CD4-positive, alpha-beta T cell (primary cell): ENCODE data around the gene ERGIC2. TPM values are rescaled to one million over a fixed set of nuclear protein-coding genes. Genes with fewer than 3 reads are reported as not detected.

ENCODE experiments used
- ATAC-seq: fragments of 200-7000 bp; cut with Tn5 transposase; one replicate; pipeline ENCODE4 v1.10.0; 2022; ENCODE audit warnings: mild to moderate bottlenecking; ENCODE audit not compliant: poor library complexity
- CTCF ChIA-PET: fragments of 350-600 bp; sonication (Branson Sonifier 250); formaldehyde crosslinking; loops from one replicate; lab custom pipeline; 2021; ENCODE audit warnings: antibody characterized with exemption, inconsistent platforms; lab: Charles Lee
- POLR2A ChIA-PET: fragments of 350-600 bp; sonication (Branson Sonifier 250); formaldehyde crosslinking; loops from one replicate; lab custom pipeline; 2021; ENCODE audit warnings: antibody characterized with exemption, inconsistent platforms; lab: Charles Lee
- DNase-seq, 14 experiments: peaks; one replicate each; pipeline ENCODE4 v3.0.0-alpha.2; 2013 to 2020; ENCODE audit warnings: mixed read lengths in 2 of 14
- H3K27ac ChIP-seq, 2 donors: one replicate each; pipeline versions ENCODE4 v1.5.1 to v1.7.0; 2013; ENCODE audit warnings: low read length in 2 of 2, low read depth in 1 of 2, mild to moderate bottlenecking in 1 of 2
- H3K27me3 ChIP-seq, 2 experiments: 1 replicate in 1 of 2; 2 replicates in 1 of 2; pipeline versions ENCODE4 v1.6.1 to v1.7.0; 2013; ENCODE audit warnings: low read length in 2 of 2, control low read depth in 1 of 2, mild to moderate bottlenecking in 1 of 2, moderate library complexity in 1 of 2; ENCODE audit not compliant: insufficient read depth in 2 of 2, control insufficient read depth in 1 of 2
- H3K36me3 ChIP-seq: one replicate; pipeline ENCODE4 v1.6.1; 2013; ENCODE audit warnings: low read length, control low read depth; ENCODE audit not compliant: insufficient read depth
- H3K4me1 ChIP-seq: one replicate; pipeline ENCODE4 v1.6.1; 2013; ENCODE audit warnings: low read length, control low read depth; ENCODE audit not compliant: insufficient read depth
- H3K4me3 ChIP-seq: one replicate; pipeline ENCODE4 v1.5.1; 2013; ENCODE audit warnings: mild to moderate bottlenecking, low read length, moderate library complexity
- H3K9me3 ChIP-seq, 2 experiments: 1 replicate in 1 of 2; 2 replicates in 1 of 2; pipeline versions ENCODE4 v1.6.1 to v1.7.0; 2013; ENCODE audit warnings: low read length in 2 of 2, mild to moderate bottlenecking in 2 of 2, control low read depth in 1 of 2, moderate library complexity in 1 of 2; ENCODE audit not compliant: control insufficient read depth in 1 of 2, insufficient read depth in 1 of 2
- H3K27ac Mint-ChIP-seq: one replicate; pipeline ENCODE4 v1.8.0; 2020; ENCODE audit warnings: mixed read lengths
- H3K27me3 Mint-ChIP-seq: one replicate; pipeline ENCODE4 v1.8.0; 2021; ENCODE audit warnings: mixed read lengths
- H3K36me3 Mint-ChIP-seq: one replicate; pipeline ENCODE4 v1.8.0; 2021; ENCODE audit warnings: low read depth, mixed read lengths
- H3K4me1 Mint-ChIP-seq: one replicate; pipeline ENCODE4 v1.8.0; 2021; ENCODE audit warnings: low read depth, mixed read lengths
- H3K4me3 Mint-ChIP-seq: one replicate; pipeline ENCODE4 v1.8.0; 2020; ENCODE audit warnings: mild to moderate bottlenecking, mixed read lengths
- H3K9me3 Mint-ChIP-seq: one replicate; pipeline ENCODE4 v1.8.0; 2020; ENCODE audit warnings: mixed read lengths
- CTCF ChIP-seq: fragments of 200-600 bp; IDR thresholded peaks from one replicate; pipeline ENCODE4 v1.8.0; 2022; ENCODE audit warnings: antibody characterized with exemption, mild to moderate bottlenecking
- intact Hi-C, 2 experiments: fragments of 100-400 bp; cut with DNase I in 1 of 2; cut with micrococcal nuclease in 1 of 2; formaldehyde crosslinking; loops; one replicate each; pipeline versions ENCODE4 v1.15.1 to v1.9.0; 2023 to 2025; cut with DNase I, micrococcal nuclease
- total RNA-seq, 174 experiments: library from RNA in 2 of 174; stranded (reverse) in 2 of 174; gene quantifications; one replicate each; pipeline ENCODE4 v1.2.3 and lab custom pipeline; 2021 to 2026

ERGIC2 gene
- total RNA-seq, 2 experiments from 2014 or later = 29.4 to 32.1 TPM

DNA sequence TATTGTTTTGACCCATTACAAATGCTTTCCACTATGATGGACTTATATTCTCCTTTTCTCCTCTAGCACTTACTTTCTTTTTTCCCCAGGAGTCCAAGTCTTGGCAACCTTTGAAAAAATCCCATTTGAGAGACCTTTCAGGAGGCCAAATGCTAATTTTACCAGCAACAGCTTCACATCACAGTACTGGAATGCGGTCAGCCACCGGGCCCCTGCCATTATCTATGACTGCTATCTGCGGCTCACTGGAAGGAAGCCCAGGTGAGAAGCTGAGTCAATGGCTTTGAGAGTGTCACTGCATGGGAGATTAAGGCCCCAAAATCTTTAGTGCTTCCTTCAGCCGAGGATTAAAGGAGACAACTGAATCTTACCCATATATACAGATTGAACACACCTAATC is 64.2 kb downstream of the ERGIC2 start:
- TF ChIP-seq CTCF = no peak
- intact Hi-C loops = loop anchor here (1.0 to 10.0 kb wide), 4 partner anchors 198 to 1582 kb away; no protein-coding TSS in a partner anchor
- H3K4me3 Mint-ChIP-seq = no peak overlapping the region
- peaks cover 7% of the 10 kb centered on the region for H3K36me3 ChIP-seq
- H3K4me3 ChIP-seq = no peak overlapping the region
- POLR2A ChIA-PET = no interaction called here
- no peaks in the 10 kb centered on the region for H3K9me3 ChIP-seq
- no peaks in the 10 kb centered on the region for H3K27me3 ChIP-seq
- CTCF ChIA-PET = interaction anchor here (1.8 to 3.3 kb wide), 2 partner anchors 236 to 244 kb away, joined by 4 to 42 read pairs; no protein-coding TSS in a partner anchor
- H3K27ac Mint-ChIP-seq = no peak overlapping the region
- H3K27me3 Mint-ChIP-seq = no peaks in the 10 kb centered on the region
- H3K4me1 ChIP-seq = peaks cover 4% of the 10 kb centered on the region
- peaks cover 12% of the 10 kb centered on the region for H3K36me3 Mint-ChIP-seq
- ATAC-seq = no peak
- H3K4me1 Mint-ChIP-seq = peaks cover 10% of the 10 kb centered on the region
- H3K27ac ChIP-seq = no peak overlapping the region
- DNase-seq = no peak
- no peaks in the 10 kb centered on the region for H3K9me3 Mint-ChIP-seq

DNA sequence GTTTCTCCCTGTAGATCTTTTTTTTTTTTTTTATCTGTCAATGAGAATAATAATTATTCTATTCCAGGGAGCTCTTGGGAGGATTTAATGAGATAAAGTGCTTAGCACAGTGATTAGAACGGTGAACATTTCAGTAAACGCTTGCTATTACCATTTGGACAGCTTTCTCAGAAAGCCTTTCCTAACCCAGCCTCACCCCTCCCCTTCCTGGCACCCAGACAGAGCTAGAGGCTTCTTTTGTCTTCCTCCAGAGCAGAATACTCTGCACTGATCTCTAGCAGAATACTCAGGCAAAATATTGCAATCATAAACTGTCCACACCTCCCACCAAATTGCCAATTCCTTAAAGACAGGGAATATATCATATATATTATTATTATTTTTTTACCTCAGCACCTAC is 66.6 kb downstream of the ERGIC2 start:
- Mint-ChIP-seq H3K9me3 (no peaks in the 10 kb centered on the region), H3K36me3 (no peaks in the 10 kb centered on the region), H3K27me3 (no peaks in the 10 kb centered on the region), H3K4me3 (no peak overlapping the region), H3K4me1 (peaks cover 10% of the 10 kb centered on the region), H3K27ac (no peak overlapping the region)
- ATAC-seq (no peak), DNase-seq (no peak)
- intact Hi-C loops = loop anchor here (2.0 to 10.0 kb wide), 4 partner anchors 113 to 1580 kb away; no protein-coding TSS in a partner anchor
- Histone ChIP-seq H3K27me3 (no peaks in the 10 kb centered on the region), H3K9me3 (no peaks in the 10 kb centered on the region), H3K4me1 (peaks cover 4% of the 10 kb centered on the region), H3K36me3 (peaks cover 3% of the 10 kb centered on the region), H3K27ac (no peak overlapping the region), H3K4me3 (no peak overlapping the region)
- no peak for TF ChIP-seq CTCF
- POLR2A ChIA-PET = no interaction called here
- CTCF ChIA-PET = interaction anchor here (0.6 kb wide), 1 partner anchor 1471 kb away, joined by 3 read pairs; no protein-coding TSS in a partner anchor

GRCh38 chr12:29310899-29311298 is 70.1 kb downstream of the ERGIC2 start:
- ATAC-seq (no peak), DNase-seq (no peak)
- H3K4me3 Mint-ChIP-seq = no peak overlapping the region
- Histone ChIP-seq H3K36me3 (peaks cover 3% of the 10 kb centered on the region), H3K9me3 (no peaks in the 10 kb centered on the region), H3K27me3 (no peaks in the 10 kb centered on the region), H3K27ac (no peak overlapping the region), H3K4me1 (no peaks in the 10 kb centered on the region), H3K4me3 (no peak overlapping the region)
- H3K36me3 Mint-ChIP-seq = no peaks in the 10 kb centered on the region
- intact Hi-C loops = loop anchor here (5.0 to 10.0 kb wide), 3 partner anchors 116 to 1576 kb away; no protein-coding TSS in a partner anchor
- H3K4me1 Mint-ChIP-seq = no peaks in the 10 kb centered on the region
- no peak for TF ChIP-seq CTCF
- no peaks in the 10 kb centered on the region for H3K27me3 Mint-ChIP-seq
- H3K9me3 Mint-ChIP-seq = no peaks in the 10 kb centered on the region
- no peak overlapping the region for H3K27ac Mint-ChIP-seq
- POLR2A ChIA-PET = no interaction called here
- CTCF ChIA-PET = interaction anchor here (1.1 kb wide), 1 partner anchor 237 kb away, joined by 5 read pairs; no protein-coding TSS in a partner anchor
